Hematopoietic multipotent progenitor cell treated with erythropoietin and hydrocortisone succinate and interleukin-3 and kit ligand, for 15 days (in vitro differentiated cells): Measurements from ENCODE around the gene ZNF266.

ENCODE experiments used
- DNase-seq: peaks from one replicate; pipeline ENCODE4 v3.0.0-alpha.2; 2015; ENCODE audit warnings: low spot score

The ZNF266 gene

GRCh38 chr19:9435279-9436268, at the start of gene ZNF266:
ZNF266 (minus strand) TSS chr19:9435573; CDS start chr19:9420089, 15,484 bp downstream.
- DNase-seq: peak; percentile 92

- DNase-seq: no peak
Measured at GRCh38 chr19:9485140-9485539, 49.8 kb upstream of the ZNF266 start.

- no peak for DNase-seq
Measured at GRCh38 chr19:9474975-9475374, 39.6 kb upstream of the ZNF266 start.

- no peak for DNase-seq
Measured at GRCh38 chr19:9467161-9467560, 31.8 kb upstream of the ZNF266 start.

GRCh38 chr19:9461938-9462337, 26.6 kb upstream of the ZNF266 start:
- DNase-seq: no peak

- no peak for DNase-seq
Measured at GRCh38 chr19:9456018-9456689, 20.8 kb upstream of the ZNF266 start.

GRCh38 chr19:9453953-9454352, 18.6 kb upstream of the ZNF266 start:
- no peak for DNase-seq

- DNase-seq: no peak
Measured at GRCh38 chr19:9445037-9445436, 9.7 kb upstream of the ZNF266 start.

- DNase-seq: no peak
Measured at GRCh38 chr19:9436358-9436757, 985 bp upstream of the ZNF266 start.

- DNase-seq: peak; percentile 55
Measured at GRCh38 chr19:9431475-9431874, 3.9 kb downstream of the ZNF266 start.

GRCh38 chr19:9430444-9430843, 4.9 kb downstream of the ZNF266 start:
- DNase-seq: no peak

- DNase-seq: no peak
Measured at GRCh38 chr19:9427941-9428340, 7.4 kb downstream of the ZNF266 start.

- no peak for DNase-seq
Measured at GRCh38 chr19:9413240-9413954, 22.0 kb downstream of the ZNF266 start.

GRCh38 chr19:9407827-9408226, 27.5 kb downstream of the ZNF266 start:
- no peak for DNase-seq

- DNase-seq: no peak
Measured at GRCh38 chr19:9406798-9407352, 28.5 kb downstream of the ZNF266 start.

GRCh38 chr19:9381361-9381785, 54.0 kb downstream of the ZNF266 start:
- DNase-seq: no peak

- no peak for DNase-seq
Measured at GRCh38 chr19:9370738-9371619, 64.4 kb downstream of the ZNF266 start.

GRCh38 chr19:9362905-9363304, 72.5 kb downstream of the ZNF266 start, which contains the start of gene ZNF177:
ZNF177 (plus strand) TSS chr19:9363013; CDS start chr19:9378312, 15,299 bp downstream.
- no peak for DNase-seq
